K562 (cell line): ENCODE measurements around the gene GBA2. TPM values are rescaled to one million over a fixed set of nuclear protein-coding genes. Genes with fewer than 3 reads are reported as not detected.

Source experiments
- BRF2 ChIP-seq: IDR thresholded peaks from 3 replicates; pipeline ENCODE4 v1.6.1; 2011; ENCODE audit warnings: borderline replicate concordance, mild to moderate bottlenecking; ENCODE audit not compliant: insufficient read length, insufficient read depth
- HLTF ChIP-seq: fragments of 450-650 bp; IDR thresholded peaks from 2 replicates; pipeline ENCODE4 v1.6.1; 2016
- MAFG ChIP-seq: fragments of 450-650 bp; conservative IDR thresholded peaks from 2 replicates; pipeline ENCODE4 v1.6.1; 2016; ENCODE audit warnings: missing genetic modification characterization, missing compliant biosample characterization
- MCM3 ChIP-seq: fragments of 450-650 bp; IDR thresholded peaks from 2 replicates; pipeline ENCODE4 v1.6.1; 2016
- MLX ChIP-seq, 2 experiments: fragments of 450-650 bp in 1 of 2; sonication (generic) in 1 of 2; formaldehyde crosslinking; conservative IDR thresholded peaks; 2 replicates each; pipeline versions ENCODE4 v1.4.0 to v1.8.1; 2020 to 2022; ENCODE audit warnings: mild to moderate bottlenecking in 1 of 2, missing genetic modification reagents in 1 of 2
- POLR2A ChIP-seq: fragments of 450-650 bp; conservative IDR thresholded peaks from 2 replicates; pipeline ENCODE4 v1.6.1; 2016
- POLR3A ChIP-seq: IDR thresholded peaks from 2 replicates; pipeline ENCODE4 v1.6.1; 2011; ENCODE audit warnings: borderline replicate concordance, mild to moderate bottlenecking, moderate library complexity; ENCODE audit not compliant: insufficient read length, insufficient read depth; ENCODE audit errors: extremely low read depth
- TGIF2 ChIP-seq: sonication (generic); formaldehyde crosslinking; IDR thresholded peaks from 2 replicates; pipeline ENCODE4 v1.8.1; 2022; ENCODE audit warnings: mild to moderate bottlenecking, missing genetic modification reagents, moderate library complexity
- ZBTB1 ChIP-seq: sonication (generic); formaldehyde crosslinking; IDR thresholded peaks from 2 replicates; pipeline ENCODE4 v1.8.1; 2023; ENCODE audit warnings: missing genetic modification reagents, low read depth, mild to moderate bottlenecking, borderline replicate concordance
- ZBTB49 ChIP-seq: sonication (generic); formaldehyde crosslinking; IDR thresholded peaks from 2 replicates; pipeline ENCODE4 v1.8.0; 2022; ENCODE audit warnings: missing genetic modification reagents, mild to moderate bottlenecking, borderline replicate concordance
- ZSCAN29 ChIP-seq: fragments of 450-650 bp; IDR thresholded peaks from 2 replicates; pipeline ENCODE4 v1.6.1; 2017
- polyA plus RNA-seq, 8 experiments: library from polyadenylated mRNA; depleted of rRNA in 4 of 8; stranded (reverse) in 5 of 8; unstranded in 3 of 8; fragments of >200 nt; fragmentation: Nextera tagmentation in 2 of 8; fragmentation: Illumina TruSeq in 1 of 8; extraction: Ambion mirVana in 2 of 8; extraction: Trizol in 1 of 8; gene quantifications; 2 replicates each; pipeline versions ENCODE4 v1.2.1 to v1.2.3, GENCODE V29; 2011 to 2014; ENCODE audit warnings: inconsistent platforms in 1 of 8, missing spikeins in 1 of 8
- total RNA-seq, 7 experiments: library from RNA; depleted of rRNA in 6 of 7; stranded (reverse); fragments of >200 nt in 6 of 7; fragmentation: Illumina TruSeq in 2 of 7; extraction: Trizol in 2 of 7; gene quantifications; 2 replicates each; pipeline versions ENCODE4 v1.2.1 to v1.2.3, GENCODE V29; 2011 to 2021; ENCODE audit warnings: low replicate concordance in 1 of 7
- TF ChIP-seq, protein P1 (sequence below): fragments of 450-650 bp; IDR thresholded peaks from 2 replicates; pipeline ENCODE4 v1.6.1; 2016; ENCODE audit warnings: low read depth
- TF ChIP-seq, protein P2 (sequence below): fragments of 450-650 bp; formaldehyde crosslinking; IDR thresholded peaks from 2 replicates; pipeline ENCODE4 v1.4.0; 2022; ENCODE audit warnings: missing genetic modification characterization

GBA2 gene
- total and polyA plus RNA-seq, 9 of the 15 experiments (the other 6 are each of a cell fraction or from before 2014, with no cell fraction given), result 14.1 to 60.4 (median 32.1) TPM

DNA sequence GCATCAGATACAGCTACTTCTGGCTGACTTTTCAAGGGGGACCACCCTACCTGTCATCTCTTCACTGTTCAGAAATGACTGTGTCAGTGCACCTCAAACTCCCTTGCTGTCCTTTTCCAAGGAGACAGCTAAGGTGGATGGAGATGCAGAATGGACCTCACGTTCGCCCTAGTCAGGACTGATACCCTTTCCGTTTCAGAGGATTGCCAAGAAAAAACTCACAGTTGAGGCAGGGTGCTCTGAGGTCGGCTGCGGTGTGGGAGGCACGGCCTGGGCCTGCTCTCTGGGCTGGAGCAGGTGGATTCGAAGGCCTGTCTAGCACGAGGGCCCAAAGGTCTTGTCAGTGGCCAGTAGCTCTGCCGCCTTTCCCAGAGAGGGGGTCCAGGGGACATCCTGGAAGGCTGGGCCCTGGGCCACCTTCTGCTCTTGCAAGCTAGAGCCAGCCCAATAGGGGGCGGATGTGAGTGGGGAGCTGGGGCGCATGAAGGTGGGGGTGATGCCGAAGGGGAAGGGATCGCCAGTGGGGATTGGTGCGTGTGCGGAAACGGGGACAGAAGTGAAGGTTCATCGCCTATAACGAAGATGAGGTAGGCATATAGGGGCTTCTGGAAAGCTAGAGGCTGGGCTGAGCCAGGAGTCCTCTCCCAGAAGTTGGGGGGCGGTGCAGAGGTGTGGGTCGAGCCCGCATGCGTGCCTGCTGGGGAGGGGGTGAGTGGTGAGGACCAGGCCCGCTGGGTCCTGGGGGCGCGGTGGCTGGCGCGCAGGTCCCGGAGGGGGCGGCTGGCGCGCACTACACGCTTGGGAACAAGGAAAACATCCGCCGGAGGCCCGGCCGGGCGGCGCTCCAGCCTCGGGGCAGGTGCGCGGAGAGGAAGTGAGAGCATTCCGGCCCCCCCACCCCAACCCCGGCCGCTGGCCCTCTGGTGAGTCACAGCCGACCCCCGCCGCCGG is 7.5 kb upstream of the GBA2 start (continued):
- TF ChIP-seq, protein P1, sequence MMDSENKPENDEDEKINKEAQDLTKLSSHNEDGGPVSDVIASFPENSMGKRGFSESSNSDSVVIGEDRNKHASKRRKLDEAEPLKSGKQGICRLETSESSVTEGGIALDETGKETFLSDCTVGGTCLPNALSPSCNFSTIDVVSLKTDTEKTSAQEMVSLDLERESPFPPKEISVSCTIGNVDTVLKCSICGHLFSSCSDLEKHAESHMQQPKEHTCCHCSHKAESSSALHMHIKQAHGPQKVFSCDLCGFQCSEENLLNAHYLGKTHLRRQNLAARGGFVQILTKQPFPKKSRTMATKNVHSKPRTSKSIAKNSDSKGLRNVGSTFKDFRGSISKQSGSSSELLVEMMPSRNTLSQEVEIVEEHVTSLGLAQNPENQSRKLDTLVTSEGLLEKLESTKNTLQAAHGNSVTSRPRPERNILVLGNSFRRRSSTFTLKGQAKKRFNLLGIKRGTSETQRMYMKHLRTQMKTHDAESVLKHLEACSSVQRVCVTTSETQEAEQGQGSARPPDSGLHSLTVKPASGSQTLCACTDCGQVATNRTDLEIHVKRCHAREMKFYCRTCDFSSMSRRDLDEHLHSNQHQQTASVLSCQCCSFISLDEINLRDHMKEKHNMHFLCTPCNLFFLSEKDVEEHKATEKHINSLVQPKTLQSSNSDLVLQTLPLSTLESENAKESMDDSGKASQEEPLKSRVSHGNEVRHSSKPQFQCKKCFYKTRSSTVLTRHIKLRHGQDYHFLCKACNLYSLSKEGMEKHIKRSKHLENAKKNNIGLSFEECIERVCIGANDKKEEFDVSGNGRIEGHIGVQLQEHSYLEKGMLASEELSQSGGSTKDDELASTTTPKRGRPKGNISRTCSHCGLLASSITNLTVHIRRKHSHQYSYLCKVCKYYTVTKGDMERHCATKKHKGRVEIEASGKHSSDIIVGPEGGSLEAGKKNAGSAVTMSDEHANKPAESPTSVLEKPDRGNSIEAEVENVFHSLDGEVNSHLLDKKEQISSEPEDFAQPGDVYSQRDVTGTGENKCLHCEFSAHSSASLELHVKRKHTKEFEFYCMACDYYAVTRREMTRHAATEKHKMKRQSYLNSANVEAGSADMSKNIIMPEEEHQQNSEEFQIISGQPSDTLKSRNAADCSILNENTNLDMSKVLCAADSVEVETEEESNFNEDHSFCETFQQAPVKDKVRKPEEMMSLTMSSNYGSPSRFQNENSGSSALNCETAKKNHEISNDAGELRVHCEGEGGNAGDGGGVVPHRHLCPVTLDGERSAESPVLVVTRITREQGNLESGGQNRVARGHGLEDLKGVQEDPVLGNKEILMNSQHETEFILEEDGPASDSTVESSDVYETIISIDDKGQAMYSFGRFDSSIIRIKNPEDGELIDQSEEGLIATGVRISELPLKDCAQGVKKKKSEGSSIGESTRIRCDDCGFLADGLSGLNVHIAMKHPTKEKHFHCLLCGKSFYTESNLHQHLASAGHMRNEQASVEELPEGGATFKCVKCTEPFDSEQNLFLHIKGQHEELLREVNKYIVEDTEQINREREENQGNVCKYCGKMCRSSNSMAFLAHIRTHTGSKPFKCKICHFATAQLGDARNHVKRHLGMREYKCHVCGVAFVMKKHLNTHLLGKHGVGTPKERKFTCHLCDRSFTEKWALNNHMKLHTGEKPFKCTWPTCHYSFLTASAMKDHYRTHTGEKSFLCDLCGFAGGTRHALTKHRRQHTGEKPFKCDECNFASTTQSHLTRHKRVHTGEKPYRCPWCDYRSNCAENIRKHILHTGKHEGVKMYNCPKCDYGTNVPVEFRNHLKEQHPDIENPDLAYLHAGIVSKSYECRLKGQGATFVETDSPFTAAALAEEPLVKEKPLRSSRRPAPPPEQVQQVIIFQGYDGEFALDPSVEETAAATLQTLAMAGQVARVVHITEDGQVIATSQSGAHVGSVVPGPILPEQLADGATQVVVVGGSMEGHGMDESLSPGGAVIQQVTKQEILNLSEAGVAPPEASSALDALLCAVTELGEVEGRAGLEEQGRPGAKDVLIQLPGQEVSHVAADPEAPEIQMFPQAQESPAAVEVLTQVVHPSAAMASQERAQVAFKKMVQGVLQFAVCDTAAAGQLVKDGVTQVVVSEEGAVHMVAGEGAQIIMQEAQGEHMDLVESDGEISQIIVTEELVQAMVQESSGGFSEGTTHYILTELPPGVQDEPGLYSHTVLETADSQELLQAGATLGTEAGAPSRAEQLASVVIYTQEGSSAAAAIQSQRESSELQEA, result no peak
- TF ChIP-seq POLR2A (peak; percentile 68; the same call in 1 of the 2 replicates), TGIF2 (CRISPR knock-in tag) (no peak), MLX (CRISPR knock-in tag; conservative IDR thresholded peaks at IDR 0.05) (no peak), BRF2 (no peak), ZSCAN29 (no peak), MCM3 (no peak), ZBTB49 (CRISPR knock-in tag) (no peak), HLTF (0 out of 2 replicates have a peak, but pooled peaks have one; percentile 17), ZBTB1 (CRISPR knock-in tag) (no peak), MAFG (tag) (no peak), POLR3A (no peak)
- TF ChIP-seq, protein P2, sequence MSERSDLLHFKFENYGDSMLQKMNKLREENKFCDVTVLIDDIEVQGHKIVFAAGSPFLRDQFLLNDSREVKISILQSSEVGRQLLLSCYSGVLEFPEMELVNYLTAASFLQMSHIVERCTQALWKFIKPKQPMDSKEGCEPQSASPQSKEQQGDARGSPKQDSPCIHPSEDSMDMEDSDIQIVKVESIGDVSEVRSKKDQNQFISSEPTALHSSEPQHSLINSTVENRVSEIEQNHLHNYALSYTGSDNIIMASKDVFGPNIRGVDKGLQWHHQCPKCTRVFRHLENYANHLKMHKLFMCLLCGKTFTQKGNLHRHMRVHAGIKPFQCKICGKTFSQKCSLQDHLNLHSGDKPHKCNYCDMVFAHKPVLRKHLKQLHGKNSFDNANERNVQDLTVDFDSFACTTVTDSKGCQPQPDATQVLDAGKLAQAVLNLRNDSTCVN (CRISPR knock-in tag), result 0 out of 2 replicates have a peak, but pooled peaks have one; percentile 59
